DOHH2 (cell line): ENCODE data around the gene LAMA2.

Experiments used
- H3F3A ChIP-seq: fragments of 200-600 bp; sonication (generic), shearing (Covaris generic); 2 replicates; pipeline ENCODE4 v1.6.0; 2016; ENCODE audit warnings: antibody characterized with exemption, mild to moderate bottlenecking; ENCODE audit not compliant: control insufficient read depth, insufficient read depth
- H3K27ac ChIP-seq: fragments of 200-600 bp; sonication (generic); 2 replicates; pipeline ENCODE4 v1.5.1; 2014; ENCODE audit warnings: low read depth, mild to moderate bottlenecking, low read length, moderate library complexity
- H3K27me3 ChIP-seq: fragments of 200-600 bp; sonication (generic); 2 replicates; pipeline ENCODE4 v1.6.1; 2014; ENCODE audit warnings: mild to moderate bottlenecking, low read length, mixed read lengths; ENCODE audit not compliant: control insufficient read depth
- H3K36me3 ChIP-seq: fragments of 200-600 bp; sonication (generic); 2 replicates; pipeline ENCODE4 v1.6.1; 2014; ENCODE audit warnings: mild to moderate bottlenecking, low read length, moderate library complexity, mixed read lengths; ENCODE audit not compliant: control insufficient read depth
- H3K4me1 ChIP-seq: fragments of 200-600 bp; sonication (generic); 2 replicates; pipeline ENCODE4 v1.6.1; 2014; ENCODE audit warnings: mild to moderate bottlenecking, low read length, mixed read lengths; ENCODE audit not compliant: control insufficient read depth
- H3K4me2 ChIP-seq: fragments of 200-600 bp; sonication (generic); 2 replicates; pipeline ENCODE4 v1.6.0; 2014; ENCODE audit warnings: mild to moderate bottlenecking, low read length, moderate library complexity
- H3K4me3 ChIP-seq: fragments of 200-600 bp; sonication (generic); 2 replicates; pipeline ENCODE4 v1.5.1; 2014; ENCODE audit warnings: mild to moderate bottlenecking, low read length, mixed read lengths
- H3K79me2 ChIP-seq: fragments of 200-600 bp; sonication (generic); 2 replicates; pipeline ENCODE4 v1.6.1; 2014; ENCODE audit warnings: mild to moderate bottlenecking, low read length, mixed read lengths; ENCODE audit not compliant: control insufficient read depth
- H3K9me2 ChIP-seq: fragments of 200-600 bp; sonication (generic); replicated peaks from 2 replicates; pipeline ENCODE4 v1.6.1; 2014; ENCODE audit warnings: mild to moderate bottlenecking, low read length, mixed read lengths; ENCODE audit not compliant: control insufficient read depth
- H3K9me3 ChIP-seq: fragments of 200-600 bp; sonication (generic); 2 replicates; pipeline ENCODE4 v1.6.1; 2014; ENCODE audit warnings: antibody characterized with exemption, low read length, mixed read lengths; ENCODE audit not compliant: control insufficient read depth, insufficient read depth
- H4K20me1 ChIP-seq: fragments of 200-600 bp; sonication (generic); 2 replicates; pipeline ENCODE4 v1.6.0; 2014; ENCODE audit warnings: low read depth, mild to moderate bottlenecking, antibody characterized with exemption, low read length, moderate library complexity; ENCODE audit not compliant: control insufficient read depth, insufficient read depth
- CTCF ChIP-seq: fragments of 200-600 bp; sonication (generic); IDR thresholded peaks from one replicate; pipeline ENCODE4 v1.5.1; 2014; ENCODE audit warnings: antibody characterized with exemption, mild to moderate bottlenecking, low read depth, low read length; ENCODE audit not compliant: poor library complexity, severe bottlenecking
- EZH2phosphoT487 ChIP-seq: fragments of 200-600 bp; sonication (generic); IDR thresholded peaks from 2 replicates; pipeline ENCODE4 v1.6.1; 2017; ENCODE audit warnings: borderline replicate concordance, mild to moderate bottlenecking, antibody characterized with exemption, low read length, moderate library complexity, mixed read lengths

LAMA2 gene

GRCh38 chr6:129276986-129277385 is 394.0 kb downstream of the LAMA2 start:
- Histone ChIP-seq H4K20me1 (no peaks in the 10 kb centered on the region), H3K9me3 (no peaks in the 10 kb centered on the region), H3K4me1 (no peaks in the 10 kb centered on the region), H3F3A (no peaks in the 10 kb centered on the region), H3K4me2 (no peak overlapping the region), H3K27me3 (no peaks in the 10 kb centered on the region), H3K4me3 (no peak overlapping the region), H3K27ac (no peak overlapping the region), H3K36me3 (no peaks in the 10 kb centered on the region), H3K9me2 (no peaks in the 10 kb centered on the region), H3K79me2 (no peaks in the 10 kb centered on the region)
- TF ChIP-seq CTCF (no peak), EZH2phosphoT487 (no peak)

GRCh38 chr6:129279343-129280292 is 396.7 kb downstream of the LAMA2 start:
- Histone ChIP-seq H4K20me1 (no peaks in the 10 kb centered on the region), H3K9me2 (no peaks in the 10 kb centered on the region), H3K27me3 (peaks cover 13% of the 10 kb centered on the region), H3K36me3 (no peaks in the 10 kb centered on the region), H3F3A (no peaks in the 10 kb centered on the region), H3K4me2 (no peak overlapping the region), H3K4me1 (no peaks in the 10 kb centered on the region), H3K27ac (no peak overlapping the region), H3K9me3 (no peaks in the 10 kb centered on the region), H3K79me2 (no peaks in the 10 kb centered on the region), H3K4me3 (no peak overlapping the region)
- no peak for TF ChIP-seq CTCF
- TF ChIP-seq EZH2phosphoT487 = no peak

- Histone ChIP-seq H3K9me2 (no peaks in the 10 kb centered on the region), H4K20me1 (no peaks in the 10 kb centered on the region), H3K36me3 (no peaks in the 10 kb centered on the region), H3F3A (no peaks in the 10 kb centered on the region), H3K79me2 (no peaks in the 10 kb centered on the region), H3K4me1 (no peaks in the 10 kb centered on the region), H3K27ac (no peak overlapping the region), H3K9me3 (no peaks in the 10 kb centered on the region), H3K4me2 (no peak overlapping the region), H3K4me3 (no peak overlapping the region), H3K27me3 (peaks cover 13% of the 10 kb centered on the region)
- TF ChIP-seq CTCF (no peak), EZH2phosphoT487 (no peak)
These were observed 397.3 kb downstream of the LAMA2 start for GRCh38 chr6:129280293-129280644.
